A549 treated with AZD9567 at 1 μM for 4 hours (cell line): ENCODE data around the gene CRCP. TPM values are rescaled to one million over a fixed set of nuclear protein-coding genes. Genes with fewer than 3 reads are reported as not detected.

Experiments used
- total RNA-seq: library from RNA; stranded (reverse); fragments of 200-300 nt; extraction: Qiagen RNA extraction; gene quantifications from 5 replicates; pipeline ENCODE4 v1.2.3, GENCODE V29; 2022; ENCODE audit not compliant: insufficient read depth

CRCP gene
- 25.2 to 36.2 TPM (median 26.2 TPM) in 5 replicates for total RNA-seq

DNA sequence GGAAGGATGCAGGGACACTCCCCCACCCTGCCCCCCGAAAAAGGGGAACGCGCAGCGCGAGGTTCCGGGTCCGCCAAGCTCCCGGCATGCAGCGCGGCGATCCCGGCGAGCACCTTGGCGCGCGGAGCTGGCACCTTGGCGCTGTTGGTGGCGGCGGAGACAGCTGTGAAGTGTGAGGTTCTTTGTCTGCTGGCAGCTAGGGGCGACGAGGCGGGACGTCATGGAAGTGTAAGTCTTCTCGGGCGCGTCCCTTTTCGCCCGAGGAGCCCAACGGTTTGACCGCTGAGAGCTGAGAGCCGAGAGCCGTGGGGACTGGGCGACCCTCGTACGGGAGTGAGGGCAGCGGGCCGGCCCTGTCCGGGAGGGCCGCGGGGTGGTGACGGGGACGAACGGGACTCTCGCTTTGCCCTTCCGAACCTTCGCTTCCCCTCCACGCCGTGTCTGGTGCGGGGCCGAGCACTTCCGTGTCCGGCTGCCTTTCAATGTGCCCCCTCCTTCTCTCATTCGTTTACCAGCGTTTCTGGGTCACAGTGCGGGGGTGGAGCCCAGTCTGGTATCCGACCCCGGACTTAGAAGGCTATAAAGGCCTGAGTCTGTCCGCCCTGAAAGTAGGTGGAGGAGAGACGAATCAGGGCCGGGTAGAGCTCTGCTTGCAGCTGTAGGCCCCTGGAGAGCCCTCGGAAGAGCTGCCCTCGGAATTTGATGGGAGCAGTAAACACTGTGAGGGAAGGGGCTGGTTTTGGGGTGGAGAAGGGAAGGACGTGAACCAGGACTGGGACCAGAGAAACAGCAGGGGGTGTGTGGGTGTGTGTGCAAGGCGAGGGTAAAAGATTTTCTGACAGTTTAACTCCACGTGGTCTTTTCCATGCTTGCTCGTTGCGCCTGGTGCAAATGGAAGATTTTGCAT lies at the start of gene CRCP:
Gene CRCP, plus strand, starts transcription at position 105 of the 907 bp plus-strand sequence. Its CDS starts 116 bp downstream, at position 221.

DNA sequence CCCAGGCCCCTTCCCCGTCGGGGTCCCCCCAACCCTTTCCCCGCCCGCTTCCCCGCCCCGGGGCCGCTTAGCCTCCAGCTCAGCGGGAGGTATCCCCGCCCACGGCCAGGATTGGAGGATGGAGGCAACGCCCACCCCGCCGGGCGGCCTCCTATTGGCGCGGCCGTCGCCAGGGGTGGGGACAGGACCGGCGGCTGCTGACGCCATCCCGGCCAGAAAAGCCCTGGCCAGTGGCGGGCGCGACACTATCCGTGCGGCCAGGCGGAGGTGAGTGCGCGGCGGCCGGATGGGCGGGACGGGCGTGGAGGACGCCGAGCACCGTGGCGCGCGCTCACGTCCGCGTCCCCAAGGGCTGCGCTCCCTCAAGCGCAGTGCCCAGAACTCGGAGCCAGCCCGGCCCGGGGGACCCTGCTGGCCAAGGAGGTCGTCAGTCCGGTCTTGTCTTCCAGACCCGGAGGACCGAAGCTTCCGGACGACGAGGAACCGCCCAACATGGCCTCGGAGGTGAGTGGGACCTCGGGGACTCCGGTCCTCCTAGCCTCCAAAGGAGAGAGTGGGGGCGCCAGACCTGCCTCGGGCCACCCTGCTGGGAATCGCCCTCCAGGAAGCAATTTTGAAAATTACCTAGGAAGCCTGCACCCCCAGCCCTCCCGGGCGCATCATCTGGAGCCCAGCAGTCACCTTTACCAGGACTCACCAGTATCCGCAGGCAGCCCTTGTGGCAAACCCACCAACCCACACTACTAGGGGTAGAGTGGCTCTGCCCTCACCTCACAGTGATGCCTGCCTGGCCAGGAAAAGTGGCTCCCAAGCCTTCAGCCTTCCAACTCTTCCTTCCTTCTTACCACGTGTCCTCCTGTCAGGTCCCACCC lies 38.8 kb upstream of the CRCP start, which contains the start of gene ASL:
Gene ASL, plus strand, starts transcription at position 230 of the 872 bp plus-strand sequence. Its CDS starts 263 bp downstream, at position 493.

Other genes with a start within 250 kb of the CRCP start
- 28.4 to 34.4 TPM (median 33.0 TPM) in 5 replicates for gene VKORC1L1, start 241.8 kb upstream of the CRCP start, total RNA-seq
- gene GUSB, start 132.6 kb upstream of the CRCP start, total RNA-seq = 32.3 to 35.6 TPM (median 33.5 TPM) in 5 replicates
- 23.6 to 25.5 TPM (median 24.2 TPM) in 5 replicates for gene ASL, start 39.0 kb upstream of the CRCP start, total RNA-seq
- gene TPST1, start 90.5 kb downstream of the CRCP start, total RNA-seq = 5.9 to 11.3 TPM (median 8.1 TPM) in 5 replicates